ENCODE data around the gene ZNF385B.
A peak's percentile ranks its signal among the peaks of the same experiment; 100 is the strongest.

ZNF385B gene

DNA sequence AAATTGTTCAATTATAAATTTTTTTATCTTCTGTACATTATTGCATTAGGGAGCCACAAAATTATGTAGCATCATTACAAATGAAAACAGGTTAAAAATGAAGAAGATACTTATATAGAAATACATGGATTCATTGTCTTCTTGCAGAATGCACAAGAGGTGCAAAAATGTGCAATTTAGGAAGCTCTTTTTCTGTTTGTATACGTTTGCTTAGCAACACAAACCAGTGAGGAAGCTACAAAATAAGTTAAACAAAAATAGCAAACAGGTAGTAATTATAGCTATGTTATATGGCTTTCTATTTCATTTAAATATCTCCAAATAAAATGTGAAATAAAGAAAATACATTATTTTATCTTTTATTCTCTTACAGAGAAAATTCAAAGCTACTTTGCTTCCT, 419.2 kb downstream of the ZNF385B start:
- TF ChIP-seq, protein P1, sequence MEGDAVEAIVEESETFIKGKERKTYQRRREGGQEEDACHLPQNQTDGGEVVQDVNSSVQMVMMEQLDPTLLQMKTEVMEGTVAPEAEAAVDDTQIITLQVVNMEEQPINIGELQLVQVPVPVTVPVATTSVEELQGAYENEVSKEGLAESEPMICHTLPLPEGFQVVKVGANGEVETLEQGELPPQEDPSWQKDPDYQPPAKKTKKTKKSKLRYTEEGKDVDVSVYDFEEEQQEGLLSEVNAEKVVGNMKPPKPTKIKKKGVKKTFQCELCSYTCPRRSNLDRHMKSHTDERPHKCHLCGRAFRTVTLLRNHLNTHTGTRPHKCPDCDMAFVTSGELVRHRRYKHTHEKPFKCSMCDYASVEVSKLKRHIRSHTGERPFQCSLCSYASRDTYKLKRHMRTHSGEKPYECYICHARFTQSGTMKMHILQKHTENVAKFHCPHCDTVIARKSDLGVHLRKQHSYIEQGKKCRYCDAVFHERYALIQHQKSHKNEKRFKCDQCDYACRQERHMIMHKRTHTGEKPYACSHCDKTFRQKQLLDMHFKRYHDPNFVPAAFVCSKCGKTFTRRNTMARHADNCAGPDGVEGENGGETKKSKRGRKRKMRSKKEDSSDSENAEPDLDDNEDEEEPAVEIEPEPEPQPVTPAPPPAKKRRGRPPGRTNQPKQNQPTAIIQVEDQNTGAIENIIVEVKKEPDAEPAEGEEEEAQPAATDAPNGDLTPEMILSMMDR (IDR thresholded peaks at IDR 0.05; ENCODE audit: borderline replicate concordance, insufficient read depth, low read depth, low read length): no peak
- H3K4me3 ChIP-seq (ENCODE audit: low read depth, low read length): no peak overlapping the region

DNA sequence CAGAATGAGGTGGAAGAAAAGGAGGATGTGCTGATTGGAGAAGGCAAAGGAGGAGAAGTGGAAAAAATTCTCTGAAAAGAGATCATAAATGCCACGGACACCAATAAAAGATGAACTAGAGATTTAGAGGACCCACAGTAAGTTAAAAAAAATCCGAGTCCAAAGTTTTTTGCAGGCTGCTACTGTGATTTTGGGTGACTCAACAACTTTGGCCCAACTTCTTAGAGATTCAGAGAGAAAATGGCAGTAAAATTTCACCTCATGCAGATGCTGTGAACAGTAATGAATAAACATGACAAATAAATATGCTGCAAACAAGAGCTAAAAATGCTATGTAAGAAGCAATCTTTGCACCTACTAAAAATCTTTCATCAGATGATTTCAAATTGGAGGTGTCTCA, 419.9 kb downstream of the ZNF385B start:
- TF ChIP-seq, protein P1 (IDR thresholded peaks at IDR 0.05; ENCODE audit: borderline replicate concordance, insufficient read depth, low read depth, low read length): no peak
- H3K4me3 ChIP-seq (ENCODE audit: low read depth, low read length): no peak overlapping the region

DNA sequence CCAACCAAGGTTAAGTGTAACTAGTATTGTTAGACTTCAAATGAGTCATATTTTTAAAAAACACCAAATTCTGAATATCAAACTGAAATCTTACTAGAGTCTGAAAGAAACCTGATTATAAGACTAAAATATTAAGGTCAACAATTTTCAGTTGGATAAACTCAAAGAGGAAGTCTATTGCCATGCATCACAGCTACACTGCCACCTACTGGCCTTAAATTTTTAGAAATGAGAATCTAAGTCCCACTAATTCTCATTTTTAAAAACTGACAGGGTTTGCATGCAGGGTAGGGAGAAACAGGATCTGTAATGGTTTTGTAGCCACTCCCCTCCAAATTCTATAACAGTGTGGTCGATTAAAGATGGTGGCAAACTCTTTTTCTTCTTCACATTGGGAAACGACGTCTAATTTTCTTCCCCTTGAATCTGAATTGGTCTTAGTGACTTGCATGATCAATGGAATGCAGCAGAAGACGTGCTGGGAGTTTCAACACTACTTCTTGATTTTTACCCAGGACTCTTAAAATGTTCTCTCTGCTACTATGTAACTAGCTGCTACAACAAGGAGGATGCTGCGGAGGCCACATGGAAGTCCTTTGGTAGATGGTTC, 420.7 kb downstream of the ZNF385B start:
- H3K4me3 ChIP-seq (ENCODE audit: low read depth, low read length): no peak overlapping the region
- TF ChIP-seq, protein P1 (IDR thresholded peaks at IDR 0.05; ENCODE audit: borderline replicate concordance, insufficient read depth, low read depth, low read length): peak; percentile 53; the same call in 1 of the 2 replicates

DNA sequence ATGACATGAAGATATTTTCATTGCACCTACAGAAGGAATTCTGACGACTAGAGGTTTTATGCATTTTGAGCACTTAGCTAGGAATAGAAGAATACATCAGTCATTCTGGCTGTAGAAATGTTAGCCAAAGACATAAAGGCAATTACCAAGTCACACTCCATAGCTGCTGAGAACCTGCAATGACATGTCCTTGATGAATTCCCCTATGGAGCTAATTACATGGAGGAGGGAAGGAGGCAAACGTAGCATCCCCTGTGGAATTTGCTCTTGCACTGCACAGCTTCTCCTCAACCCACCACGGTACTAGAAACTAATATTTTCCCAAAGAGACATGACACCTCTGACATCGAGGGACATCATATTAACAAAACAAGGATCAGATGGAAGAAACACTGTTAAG, 422.8 kb downstream of the ZNF385B start:
- TF ChIP-seq, protein P1 (IDR thresholded peaks at IDR 0.05; ENCODE audit: borderline replicate concordance, insufficient read depth, low read depth, low read length): no peak
- no peak overlapping the region for H3K4me3 ChIP-seq (ENCODE audit: low read depth, low read length)

DNA sequence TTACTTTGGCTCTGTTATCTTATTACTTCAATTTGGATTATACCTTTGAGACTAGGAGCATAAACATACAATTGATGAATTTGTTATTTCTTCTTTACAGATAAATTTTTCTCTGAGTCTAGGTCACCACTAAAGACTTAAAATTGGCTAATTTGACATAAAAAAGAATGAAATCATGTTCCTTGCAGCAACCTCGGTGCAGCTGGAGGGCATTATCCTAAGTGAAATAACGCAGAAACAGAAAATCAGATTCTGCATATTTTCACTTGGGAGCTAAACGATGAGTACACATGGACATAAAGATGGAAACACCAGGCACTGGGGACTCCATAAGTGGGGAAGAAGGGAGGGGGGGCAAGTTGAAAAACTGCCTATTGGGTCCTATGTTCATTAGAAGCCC, 424.0 kb downstream of the ZNF385B start:
- no peak overlapping the region for H3K4me3 ChIP-seq (ENCODE audit: low read depth, low read length)
- TF ChIP-seq, protein P1 (IDR thresholded peaks at IDR 0.05; ENCODE audit: borderline replicate concordance, insufficient read depth, low read depth, low read length): no peak

DNA sequence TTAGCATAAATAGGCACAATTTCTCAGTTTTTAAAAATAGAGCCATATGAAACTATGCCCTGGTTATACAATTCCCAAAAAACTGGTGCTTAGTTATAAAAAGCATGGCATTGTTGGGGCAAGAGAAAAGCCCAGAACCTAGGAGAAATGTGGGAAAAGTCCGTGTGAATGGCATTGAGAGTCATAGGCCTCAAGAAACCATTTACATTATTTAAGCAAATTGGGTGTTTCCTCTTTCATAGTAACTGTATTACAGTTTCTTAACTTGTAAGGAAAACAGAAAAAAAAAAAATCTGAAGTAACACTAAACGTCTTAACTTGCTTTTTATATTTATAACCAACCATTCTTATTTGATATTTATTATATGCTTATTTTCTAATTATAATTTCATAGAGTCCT, 425.8 kb downstream of the ZNF385B start:
- no peak overlapping the region for H3K4me3 ChIP-seq (ENCODE audit: low read depth, low read length)
- TF ChIP-seq, protein P1 (IDR thresholded peaks at IDR 0.05; ENCODE audit: borderline replicate concordance, insufficient read depth, low read depth, low read length): no peak

DNA sequence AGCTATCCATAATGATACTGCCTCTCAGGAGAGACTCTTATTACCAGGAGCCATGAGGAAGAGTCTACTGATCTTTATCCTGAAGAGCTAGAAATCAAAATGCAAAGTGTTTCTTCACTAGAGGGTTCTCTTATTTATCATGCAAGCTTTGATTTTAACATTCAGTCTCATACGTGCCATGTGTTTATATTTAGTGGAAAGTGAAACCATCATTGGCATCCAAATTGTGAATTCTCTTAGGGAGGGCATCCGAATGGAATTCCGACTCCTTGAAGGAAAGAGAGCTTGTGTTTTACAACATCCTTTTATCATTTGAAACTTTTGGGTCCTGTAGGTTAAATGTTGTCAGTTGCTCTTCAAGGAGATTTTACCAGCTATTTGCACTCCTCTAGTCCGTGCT, 426.4 kb downstream of the ZNF385B start:
- TF ChIP-seq, protein P1 (IDR thresholded peaks at IDR 0.05; ENCODE audit: borderline replicate concordance, insufficient read depth, low read depth, low read length): no peak

More for the DNA sequence above, 426.4 kb downstream of the ZNF385B start:
- H3K4me3 ChIP-seq (ENCODE audit: low read depth, low read length): no peak overlapping the region
